ENCODE measurements around the gene PDIK1L. TPM values are rescaled to one million over a fixed set of nuclear protein-coding genes. Genes with fewer than 3 reads are reported as not detected.
A peak's percentile ranks its signal among the peaks of the same experiment; 100 is the strongest.

The PDIK1L gene
- total and polyA plus RNA-seq, 2 of the 4 experiments (the other 2 are of a cell fraction), result 1.4 to 3.0 TPM

DNA sequence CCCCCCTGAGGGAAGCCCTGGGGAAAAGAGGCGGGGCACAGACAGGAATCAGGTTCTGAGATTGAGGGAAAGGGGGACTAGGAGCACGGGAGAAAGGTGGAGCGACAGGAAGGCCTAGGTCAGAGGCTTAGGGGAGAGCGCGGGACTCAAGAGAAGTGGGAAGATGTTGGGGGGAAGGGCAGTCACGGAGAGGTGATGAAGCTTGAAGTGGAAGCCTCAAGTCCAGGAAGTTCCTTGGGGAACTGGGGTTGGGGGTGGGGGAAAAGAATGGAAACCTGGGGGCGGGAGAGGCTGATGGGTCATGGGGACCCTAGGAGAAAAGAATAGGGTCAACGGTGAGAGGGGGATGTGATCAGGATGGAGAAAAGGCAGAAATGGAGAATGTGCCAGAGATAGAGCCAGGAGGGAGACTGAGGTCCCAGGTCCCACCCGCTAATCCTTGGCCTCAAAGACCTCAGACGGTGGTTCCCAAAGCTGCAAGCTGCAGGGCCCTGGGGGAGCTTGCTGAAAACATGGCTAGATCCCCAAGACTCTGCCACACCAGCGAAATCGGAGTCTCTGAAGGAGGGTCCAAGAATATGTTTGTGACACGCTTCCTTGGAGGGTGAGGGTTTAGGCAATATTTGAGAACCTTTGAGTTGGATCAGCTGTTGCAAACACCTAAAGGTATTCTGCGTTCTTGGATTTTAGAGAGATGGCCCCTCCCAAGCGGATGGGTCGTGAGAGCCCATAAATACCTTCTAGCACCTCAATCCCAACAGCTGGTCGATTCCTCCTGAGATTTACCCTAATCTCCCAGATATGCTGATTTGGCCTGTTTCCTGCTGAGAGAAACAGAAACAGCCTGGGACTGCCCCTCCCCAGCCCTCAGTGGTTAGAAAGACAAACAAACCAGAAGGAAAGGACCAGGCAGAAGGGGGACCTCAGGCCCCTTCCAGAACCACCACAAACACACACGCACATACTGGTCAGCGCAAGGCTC is 53.5 kb downstream of the PDIK1L start:
- H2AFZ ChIP-seq (replicated peaks; ENCODE audit: low read length, poor library complexity), result peak overlapping the region; percentile 18
- H2BK20ac ChIP-seq (ENCODE audit: low read depth, low read length), result no peak overlapping the region
- no peak overlapping the region for H3K4ac ChIP-seq (ENCODE audit: low read depth, low read length)
- H4K8ac ChIP-seq (ENCODE audit: low read depth in 2 of 2, low read length in 2 of 2), result no peak overlapping the region
- H3K36me3 ChIP-seq (ENCODE audit: control insufficient read depth, insufficient read depth, low read length), result no peaks in the 10 kb centered on the region
- H3K9me1 ChIP-seq (ENCODE audit: insufficient read depth, low read length), result 0 out of 2 replicates have a peak, but pooled peaks cover 3% of the 10 kb centered on the region
- no peak overlapping the region for H3K23ac ChIP-seq (ENCODE audit: low read depth, low read length)
- H2BK120ac ChIP-seq (ENCODE audit: low read depth, low read length), result no peak overlapping the region
- intact Hi-C loops (cut with micrococcal nuclease), result loop anchor here (1.0 to 5.0 kb wide), 3 partner anchors 60 to 129 kb away; partner anchors contain the start of gene CEP85
- no peak overlapping the region for H3K27ac ChIP-seq (ENCODE audit: insufficient read depth, low read length)
- no peak overlapping the region for H2AK9ac ChIP-seq (replicated peaks; ENCODE audit: low read depth, low read length, poor library complexity)
- in situ Hi-C loops (cut with MboI; ENCODE audit: low sequenced_read_pairs), result no loop called here
- no peak for ATAC-seq (ENCODE audit: low read depth)
- peaks cover 4% of the 10 kb centered on the region for H3K4me1 ChIP-seq (ENCODE audit: control insufficient read depth, insufficient read depth, low read length)
- no peak overlapping the region for H3K4me2 ChIP-seq (ENCODE audit: low read depth, low read length)
- no peaks in the 10 kb centered on the region for H3K9me3 ChIP-seq (ENCODE audit: control insufficient read depth, insufficient read depth, low read length)
- H2BK15ac ChIP-seq (ENCODE audit: low read depth, low read length), result no peak overlapping the region
- BruUV-seq (replicated peaks), result no TSS peak
- peak; percentile 23 for DNase-seq
- no peak overlapping the region for H3K9ac ChIP-seq (ENCODE audit: low read depth, low read length)
- H3K14ac ChIP-seq (replicated peaks; ENCODE audit: low read depth, low read length), result no peak overlapping the region
- H4K20me1 ChIP-seq (ENCODE audit: insufficient read depth, low read length), result no peaks in the 10 kb centered on the region
- H3K4me3 ChIP-seq (ENCODE audit: insufficient read depth, low read depth, low read length), result no peak overlapping the region
- H3K18ac ChIP-seq (ENCODE audit: low read depth, low read length), result no peak overlapping the region
- H3K27me3 ChIP-seq (ENCODE audit: control insufficient read depth, insufficient read depth, low read length), result peaks cover 12% of the 10 kb centered on the region; the same call in 1 of the 2 replicates
- no peak overlapping the region for H2AK5ac ChIP-seq (ENCODE audit: low read depth, low read length)
- no peak overlapping the region for H3K56ac ChIP-seq (ENCODE audit: extremely low read depth, insufficient read depth, low read length)
- no peak for TF ChIP-seq CEBPB (IDR thresholded peaks at IDR 0.05; ENCODE audit: low read depth, low read length)
- peaks cover 1 to 4% of the 10 kb centered on the region in 2 experiments for H3K79me1 ChIP-seq (ENCODE audit: low read depth in 1 of 2, low read length in 2 of 2)
- WGBS, 2 experiments (ENCODE audit: extremely low coverage in 2 of 2, insufficient read length in 1 of 2), result 64% methylated on average over 8 of the region's 19 CpGs; no CpG with 5 or more reads in 1 of the 2 experiments
- no peak overlapping the region for H4K91ac ChIP-seq (ENCODE audit: insufficient read depth, low read depth, low read length)
- no peak overlapping the region for H2BK5ac ChIP-seq (ENCODE audit: low read depth, low read length, poor library complexity, severe bottlenecking)
- CTCF ChIA-PET, result interaction anchor here (0.5 to 1.2 kb wide), 4 partner anchors 20 to 623 kb away, joined by 3 to 5 read pairs (median 3); no protein-coding TSS in a partner anchor
- H4K5ac ChIP-seq (ENCODE audit: low read depth, low read length), result no peak overlapping the region
- dilution Hi-C loops (cut with HindIII; ENCODE audit: low sequenced_read_pairs, unreplicated experiment), result no loop called here
- POLR2A ChIA-PET (ENCODE audit: unreplicated experiment), result no interaction called here

Measured in IMR-90 (cell line).